A549 (cell line): Measurements from ENCODE around the gene DVL1. TPM values are rescaled to one million over a fixed set of nuclear protein-coding genes. Genes with fewer than 3 reads are reported as not detected.

ENCODE experiments used
- ATAC-seq, 2 experiments: fragments of 200-7000 bp in 1 of 2; fragments of >200 bp in 1 of 2; cut with Nextera tagmentation in 1 of 2; cut with Tn5 transposase in 1 of 2; 3 replicates each; pipeline versions ENCODE4 v1.8.0 to v1.9.1; 2018 to 2020; ENCODE audit warnings: mild to moderate bottlenecking in 1 of 2, moderate library complexity in 1 of 2
- CTCF ChIA-PET: fragments of 300-600 bp; sonication (Branson Sonifier 250); formaldehyde crosslinking; extraction: SDS; loops from one replicate; lab custom pipeline; 2021; ENCODE audit warnings: antibody characterized with exemption, inconsistent platforms; lab: Yijun Ruan, JAX
- POLR2A ChIA-PET: fragments of 350-600 bp; formaldehyde crosslinking; extraction: SDS; loops from one replicate; lab custom pipeline; 2021; ENCODE audit warnings: antibody characterized with exemption, inconsistent platforms; lab: Yijun Ruan, JAX
- DNase-seq, 2 experiments: peaks; one replicate each; pipeline versions ENCODE4 v3.0.0 to v3.0.0-alpha.2; 2011 to 2016; ENCODE audit warnings: low read depth in 1 of 2, low spot score in 1 of 2
- FAIRE-seq: peaks from 2 replicates; lab custom pipeline; 2011; peaks lifted over from hg19 to GRCh38; lab: Jason Lieb, UNC
- H3K27ac ChIP-seq, 2 experiments: fragments of >200 bp; sonication (Bioruptor Twin); formaldehyde crosslinking; 3 replicates each; pipeline ENCODE4 v1.5.1; 2016 to 2017
- H3K4me1 ChIP-seq: fragments of >200 bp; sonication (Bioruptor Twin); formaldehyde crosslinking; 3 replicates; pipeline ENCODE4 v1.6.1; 2016
- H3K4me2 ChIP-seq: fragments of >200 bp; sonication (Bioruptor Twin); formaldehyde crosslinking; 3 replicates; pipeline ENCODE4 v1.6.1; 2016
- H3K4me3 ChIP-seq: fragments of >200 bp; sonication (Bioruptor Twin); formaldehyde crosslinking; 3 replicates; pipeline ENCODE4 v1.5.1; 2016
- H3K9me3 ChIP-seq: fragments of >200 bp; sonication (Bioruptor Twin); formaldehyde crosslinking; 3 replicates; pipeline ENCODE4 v1.6.1; 2016
- ATOH8 ChIP-seq: fragments of 250-450 bp; sonication (Bioruptor Pico); IDR thresholded peaks from 2 replicates; pipeline ENCODE4 v1.5.0; 2020; ENCODE audit warnings: low read depth, mild to moderate bottlenecking, moderate library complexity
- BHLHE40 ChIP-seq: IDR thresholded peaks from 2 replicates; pipeline ENCODE4 v1.6.1; 2012; ENCODE audit warnings: low read depth, low read length, inconsistent platforms
- CHD4 ChIP-seq: fragments of 200-600 bp; sonication (generic); IDR thresholded peaks from 2 replicates; pipeline ENCODE4 v1.6.1; 2016; ENCODE audit warnings: antibody characterized with exemption, mild to moderate bottlenecking, borderline replicate concordance
- CTCF ChIP-seq: fragments of >200 bp; sonication (Bioruptor Twin); formaldehyde crosslinking; IDR thresholded peaks from 3 replicates; pipeline ENCODE4 v1.5.1; 2016
- EHF ChIP-seq: fragments of 250-450 bp; sonication (Bioruptor Pico); IDR thresholded peaks from 2 replicates; pipeline ENCODE4 v1.5.0; 2020; ENCODE audit warnings: mild to moderate bottlenecking
- EP300 ChIP-seq, 2 experiments: fragments of >200 bp; sonication (Bioruptor Twin); formaldehyde crosslinking; IDR thresholded peaks; 2 replicates in 1 of 2; 3 replicates in 1 of 2; pipeline ENCODE4 v1.6.1; 2016 to 2017
- FOSL2 ChIP-seq, 2 experiments: fragments of 450-650 bp in 1 of 2; fragments of >200 bp in 1 of 2; sonication (Bioruptor Twin) in 1 of 2; formaldehyde crosslinking; IDR thresholded peaks; 2 replicates each; pipeline versions ENCODE4 v1.5.0 to v1.6.1; 2016 to 2020; ENCODE audit warnings: mild to moderate bottlenecking in 1 of 2, moderate library complexity in 1 of 2
- FOXS1 ChIP-seq: fragments of 250-450 bp; sonication (Bioruptor Pico); IDR thresholded peaks from 2 replicates; pipeline ENCODE4 v1.5.0; 2020; ENCODE audit warnings: mild to moderate bottlenecking, moderate library complexity
- HDAC2 ChIP-seq: fragments of 200-600 bp; sonication (generic); IDR thresholded peaks from 2 replicates; pipeline ENCODE4 v1.6.1; 2016
- MYC ChIP-seq: IDR thresholded peaks from 2 replicates; pipeline ENCODE4 v1.6.1; 2012; ENCODE audit warnings: mild to moderate bottlenecking, inconsistent platforms, low read length, improper control_type of control experiment, borderline replicate concordance
- NPAS2 ChIP-seq: fragments of 250-450 bp; sonication (Bioruptor Pico); IDR thresholded peaks from 2 replicates; pipeline ENCODE4 v1.8.0; 2022; ENCODE audit warnings: mild to moderate bottlenecking, moderate library complexity, borderline replicate concordance
- NR3C1 ChIP-seq: fragments of >200 bp; sonication (Bioruptor Twin); formaldehyde crosslinking; IDR thresholded peaks from 3 replicates; pipeline ENCODE4 v1.6.1; 2017
- PHF8 ChIP-seq: fragments of 200-600 bp; sonication (generic); IDR thresholded peaks from 2 replicates; pipeline ENCODE4 v1.6.1; 2016; ENCODE audit warnings: low read depth, mild to moderate bottlenecking, antibody characterized with exemption, moderate library complexity, borderline replicate concordance
- POLR2A ChIP-seq: IDR thresholded peaks from 2 replicates; pipeline ENCODE4 v1.6.1; 2012; ENCODE audit warnings: mild to moderate bottlenecking, low read length
- POLR2AphosphoS2 ChIP-seq: conservative IDR thresholded peaks from 2 replicates; pipeline ENCODE4 v1.6.1; 2012; ENCODE audit warnings: low read length, improper control_type of control experiment, inconsistent platforms
- RAD21 ChIP-seq, 2 experiments: fragments of >200 bp in 1 of 2; sonication (Bioruptor Twin) in 1 of 2; formaldehyde crosslinking in 1 of 2; IDR thresholded peaks in 1 of 2; conservative IDR thresholded peaks in 1 of 2; 2 replicates in 1 of 2; 3 replicates in 1 of 2; pipeline ENCODE4 v1.6.1; 2012 to 2018; ENCODE audit warnings: inconsistent platforms in 1 of 2
- RARB ChIP-seq: fragments of 250-450 bp; sonication (Bioruptor Pico); IDR thresholded peaks from 2 replicates; pipeline ENCODE4 v1.8.0; 2021; ENCODE audit warnings: mild to moderate bottlenecking, moderate library complexity
- RCOR1 ChIP-seq: fragments of 150-350 bp; IDR thresholded peaks from 2 replicates; pipeline ENCODE4 v1.6.1; 2014; ENCODE audit warnings: antibody characterized with exemption, low read length, low read depth
- RNF2 ChIP-seq: fragments of 200-600 bp; sonication (generic); IDR thresholded peaks from 2 replicates; pipeline ENCODE4 v1.6.1; 2016; ENCODE audit warnings: low read depth, mild to moderate bottlenecking, antibody characterized with exemption, moderate library complexity, borderline replicate concordance
- SMC3 ChIP-seq: fragments of >200 bp; sonication (Bioruptor Twin); formaldehyde crosslinking; IDR thresholded peaks from 3 replicates; pipeline ENCODE4 v1.6.1; 2018; ENCODE audit warnings: inconsistent platforms
- SREBF2 ChIP-seq: fragments of 450-650 bp; IDR thresholded peaks from 2 replicates; pipeline ENCODE4 v1.6.1; 2014; ENCODE audit warnings: mild to moderate bottlenecking, moderate library complexity
- TP53 ChIP-seq: fragments of 250-450 bp; sonication (Bioruptor Pico); IDR thresholded peaks from 2 replicates; pipeline ENCODE4 v1.5.0; 2021; ENCODE audit warnings: mild to moderate bottlenecking, moderate library complexity
- USF2 ChIP-seq: fragments of 450-650 bp; IDR thresholded peaks from 2 replicates; pipeline ENCODE4 v1.6.1; 2014; ENCODE audit warnings: antibody characterized with exemption
- ZSCAN20 ChIP-seq: fragments of 250-450 bp; sonication (Bioruptor Pico); IDR thresholded peaks from 2 replicates; pipeline ENCODE4 v1.8.0; 2022; ENCODE audit warnings: mild to moderate bottlenecking, moderate library complexity
- WGBS: methylation state at CpG from one replicate; pipeline ENCODE4 v1.1.6; 2017; ENCODE audit errors: missing lambda C conversion rate; 5-methylcytosine and 5-hydroxymethylcytosine counted together
- polyA plus RNA-seq, 4 experiments: library from polyadenylated mRNA; depleted of rRNA in 3 of 4; stranded (reverse); fragments of >200 nt; fragmentation: RNase III in 1 of 4; extraction: RNeasy Plus Mini Kit Qiagen cat#74134 plus additional on column Dnase treatment in 1 of 4; gene quantifications; 2 replicates in 3 of 4; 3 replicates in 1 of 4; pipeline ENCODE4 v1.2.3, GENCODE V29; 2011 to 2017
- TF ChIP-seq, protein P1 (sequence below): IDR thresholded peaks from 2 replicates; pipeline ENCODE4 v1.6.1; 2012; ENCODE audit warnings: low read depth, borderline replicate concordance
- TF ChIP-seq, protein P2 (sequence below): IDR thresholded peaks from 2 replicates; pipeline ENCODE4 v1.6.1; 2012

The DVL1 gene
- polyA plus RNA-seq, 2 of the 4 experiments (the other 2 are of a cell fraction): 12.1 to 48.3 TPM

GRCh38 chr1:1295154-1295923 is 53.9 kb downstream of the DVL1 start:
- no peaks in the 10 kb centered on the region for H3K9me3 ChIP-seq
- 94% methylated on average over 15 of the region's 35 CpGs for WGBS
- FAIRE-seq (no peak), DNase-seq (no peak), ATAC-seq (no peak)
- H3K4me3 ChIP-seq: no peak overlapping the region
- ChIA-PET POLR2A (no interaction called here), CTCF (interaction anchor here (0.8 to 3.7 kb wide), 2 partner anchors 10 to 173 kb away, joined by 3 to 17 read pairs; no protein-coding TSS in a partner anchor)
- no peaks in the 10 kb centered on the region for H3K4me1 ChIP-seq
- no peak overlapping the region for H3K27ac ChIP-seq
- TF ChIP-seq FOSL2 (IDR thresholded peaks at IDR 0.05) (no peak), FOSL2 (CRISPR knock-in tag; IDR thresholded peaks at IDR 0.05) (no peak), EP300 (IDR thresholded peaks at IDR 0.05) (no peak), RARB (no peak), NPAS2 (CRISPR knock-in tag) (no peak)
- H3K4me2 ChIP-seq: no peak overlapping the region

DNA sequence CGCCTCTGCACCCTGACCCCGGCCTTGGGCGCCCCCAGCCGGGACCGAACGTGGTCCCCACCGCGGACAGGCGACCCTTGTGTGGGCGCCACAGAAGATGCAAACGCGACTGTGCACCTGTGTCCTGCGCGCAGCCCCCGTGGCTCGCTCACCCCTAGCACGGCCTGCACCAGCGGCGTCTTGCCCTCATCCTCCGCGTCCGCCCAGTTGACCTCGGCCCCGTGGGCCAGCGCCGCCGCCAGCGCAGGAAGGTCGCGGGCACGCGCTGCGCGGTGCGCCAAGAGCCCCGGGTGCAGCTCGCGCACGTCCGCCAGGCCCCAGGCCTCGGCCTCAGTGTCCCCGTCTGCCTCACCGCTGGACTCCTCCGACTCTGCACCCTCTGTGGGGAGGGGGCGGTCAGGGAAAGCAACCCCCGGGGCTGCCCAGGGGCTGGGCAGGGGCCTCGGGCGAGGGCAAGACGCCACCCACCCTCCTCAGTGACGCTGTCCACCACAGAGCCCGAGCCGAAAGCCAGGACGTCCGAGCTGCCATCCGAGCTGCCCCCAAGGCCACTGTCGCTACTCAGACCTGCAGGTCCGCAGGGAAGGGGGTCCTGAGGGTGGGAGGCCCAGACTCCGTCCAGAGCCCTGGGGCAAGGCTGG is 54.8 kb downstream of the DVL1 start:
- Histone ChIP-seq H3K27ac (no peak overlapping the region), H3K4me1 (no peaks in the 10 kb centered on the region), H3K4me3 (no peak overlapping the region), H3K4me2 (no peak overlapping the region), H3K9me3 (no peaks in the 10 kb centered on the region)
- TF ChIP-seq POLR2AphosphoS2: no peak
- TF ChIP-seq, protein P1, sequence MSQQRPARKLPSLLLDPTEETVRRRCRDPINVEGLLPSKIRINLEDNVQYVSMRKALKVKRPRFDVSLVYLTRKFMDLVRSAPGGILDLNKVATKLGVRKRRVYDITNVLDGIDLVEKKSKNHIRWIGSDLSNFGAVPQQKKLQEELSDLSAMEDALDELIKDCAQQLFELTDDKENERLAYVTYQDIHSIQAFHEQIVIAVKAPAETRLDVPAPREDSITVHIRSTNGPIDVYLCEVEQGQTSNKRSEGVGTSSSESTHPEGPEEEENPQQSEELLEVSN: no peak
- no peak for TF ChIP-seq USF2
- no peak for TF ChIP-seq BHLHE40
- TF ChIP-seq SREBF2: no peak
- no peak for TF ChIP-seq CHD4
- TF ChIP-seq SMC3: no peak
- no peak for TF ChIP-seq PHF8
- no peak for TF ChIP-seq TP53 (CRISPR knock-in tag)
- TF ChIP-seq NR3C1: no peak
- ATAC-seq: no peak
- no peak for FAIRE-seq
- CTCF ChIA-PET: interaction anchor here (3.7 kb wide), 1 partner anchor 172 kb away, joined by 17 read pairs; no protein-coding TSS in a partner anchor
- POLR2A ChIA-PET: no interaction called here
- no CpG with 5 or more reads among the region's 58 CpGs for WGBS
- DNase-seq: no peak

DNA sequence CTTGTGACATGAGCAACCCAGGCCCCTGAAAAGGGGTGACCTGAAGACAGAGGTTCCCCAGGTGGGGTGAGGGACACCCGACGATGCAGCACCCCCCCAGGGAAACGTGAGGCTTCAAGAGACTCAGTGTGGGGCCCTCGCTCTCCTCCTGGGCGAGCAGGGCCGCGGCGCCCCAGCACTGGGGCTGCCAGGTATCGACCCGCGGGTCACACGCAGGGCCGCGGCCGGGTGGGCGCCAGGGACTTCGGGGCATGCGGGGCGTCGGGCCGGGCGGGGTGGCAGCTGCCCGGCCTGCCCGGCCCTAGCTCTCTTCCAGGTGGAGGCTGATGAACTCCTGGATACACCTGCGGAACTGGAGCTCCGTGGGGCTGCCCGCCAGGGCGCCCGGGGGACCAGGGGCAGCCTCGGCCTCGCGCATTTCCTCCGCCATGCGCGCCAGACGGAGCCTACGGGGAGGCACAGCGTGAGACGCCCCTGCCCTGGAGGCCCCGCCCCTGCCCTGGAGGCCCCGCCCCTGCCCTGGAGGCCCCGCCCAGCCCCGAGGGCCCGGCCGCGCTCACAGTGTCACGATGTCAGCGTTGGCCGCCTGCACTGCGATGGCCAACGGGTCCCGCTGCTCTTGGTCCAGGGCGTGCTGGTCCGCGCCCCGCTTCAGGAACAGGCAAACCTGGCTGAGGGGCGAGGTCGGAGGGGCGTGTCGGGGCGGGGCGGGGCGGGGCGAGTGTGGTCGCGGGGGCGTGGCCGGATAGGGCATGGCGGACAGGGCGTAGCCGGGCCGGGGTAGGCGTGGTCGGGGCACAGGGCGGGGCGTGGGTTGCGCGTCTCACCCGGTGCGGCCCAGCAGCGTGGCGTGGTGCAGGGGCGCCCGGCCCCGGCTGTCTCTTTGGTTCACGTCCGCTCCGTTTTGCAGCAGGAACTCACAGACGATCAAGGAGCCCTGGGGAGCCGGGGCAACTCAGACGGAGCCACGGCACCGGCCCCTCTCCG is 55.7 kb downstream of the DVL1 start:
- H3K4me3 ChIP-seq: no peak overlapping the region
- no peak for DNase-seq
- ChIA-PET CTCF (interaction anchor here (1.1 to 3.7 kb wide), 3 partner anchors 15 to 191 kb away, joined by 3 to 17 read pairs (median 17); partner anchors contain the start of gene SCNN1D), POLR2A (no interaction called here)
- no peak for ATAC-seq
- H3K27ac ChIP-seq: no peak overlapping the region
- H3K9me3 ChIP-seq: no peaks in the 10 kb centered on the region
- no peak overlapping the region for H3K4me2 ChIP-seq
- no peak for FAIRE-seq
- WGBS: 95% methylated on average over 22 of the region's 94 CpGs
- H3K4me1 ChIP-seq: no peaks in the 10 kb centered on the region
- TF ChIP-seq ATOH8 (CRISPR knock-in tag): no peak
- no peak for TF ChIP-seq EP300 (IDR thresholded peaks at IDR 0.05)
- no peak for TF ChIP-seq CTCF
- no peak for TF ChIP-seq HDAC2
- TF ChIP-seq ZSCAN20: no peak
- no peak for TF ChIP-seq EHF (CRISPR knock-in tag)
- no peak for TF ChIP-seq PHF8
- TF ChIP-seq SMC3: no peak
- TF ChIP-seq MYC: no peak
- no peak for TF ChIP-seq RCOR1
- no peak for TF ChIP-seq RNF2
- TF ChIP-seq, protein P2, sequence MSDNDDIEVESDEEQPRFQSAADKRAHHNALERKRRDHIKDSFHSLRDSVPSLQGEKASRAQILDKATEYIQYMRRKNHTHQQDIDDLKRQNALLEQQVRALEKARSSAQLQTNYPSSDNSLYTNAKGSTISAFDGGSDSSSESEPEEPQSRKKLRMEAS: no peak
- no peak for TF ChIP-seq POLR2A
- TF ChIP-seq FOXS1 (CRISPR knock-in tag): no peak
- TF ChIP-seq RAD21 (conservative IDR thresholded peaks at IDR 0.05 in 1 of 2, IDR thresholded peaks at IDR 0.05 in 1 of 2): no peak
